Tongue (tissue), 2 donors: ENCODE results near the gene TRAP1. TPM values are rescaled to one million over a fixed set of nuclear protein-coding genes. Genes with fewer than 3 reads are reported as not detected.
"Not testable (repeated sequence)": the region's sequence is repeated elsewhere in the genome, so short reads cannot be mapped to it uniquely, and the experiment has no call there.

Experiments
- DNase-seq: peaks from one replicate; pipeline ENCODE4 v3.0.0-alpha.2; 2015
- total RNA-seq: library from RNA; depleted of rRNA; stranded (reverse); fragments of >200 nt; gene quantifications from one replicate; pipeline ENCODE4 v1.2.3, GENCODE V29; 2014

The TRAP1 gene
- total RNA-seq, 1 donor from 2014 or later: 136 TPM

DNA sequence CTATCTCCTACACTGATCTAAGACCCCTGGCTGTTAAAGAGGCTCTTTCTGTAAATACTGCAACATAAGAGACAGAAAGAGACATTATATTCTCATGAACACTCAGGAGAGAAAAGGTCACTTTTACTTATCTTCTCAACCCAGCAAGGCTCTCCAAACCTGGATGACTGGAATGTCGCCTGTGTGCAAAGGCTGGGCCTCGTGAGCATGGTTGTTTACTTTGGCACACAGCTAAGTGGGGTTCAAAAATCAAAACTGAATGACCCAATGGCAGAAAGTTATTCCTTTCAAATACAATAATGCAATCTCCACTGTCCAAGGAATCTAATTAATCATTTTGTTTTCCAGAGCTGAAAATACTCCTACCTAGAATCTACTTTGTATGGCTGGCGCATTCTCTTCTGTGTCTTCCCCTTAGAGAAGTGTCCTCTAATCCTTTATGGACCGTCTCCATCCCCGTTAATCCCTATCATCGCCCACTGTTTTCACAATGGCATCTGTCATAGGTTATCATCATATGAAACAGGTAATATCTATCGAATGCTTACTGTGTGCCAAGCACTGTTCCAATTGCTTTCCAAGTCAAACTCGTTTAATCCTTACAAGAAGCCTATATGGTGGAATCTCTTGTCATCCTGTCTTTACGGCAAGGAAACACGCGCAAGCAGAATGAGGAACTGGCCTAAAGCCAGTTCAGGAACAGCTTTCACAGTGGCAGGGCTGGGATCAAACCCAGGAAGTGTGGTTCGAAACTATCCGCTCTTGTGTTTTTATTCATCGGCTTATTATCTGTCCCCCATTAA lies 107.2 kb downstream of the TRAP1 start:
- no peak for DNase-seq

DNA sequence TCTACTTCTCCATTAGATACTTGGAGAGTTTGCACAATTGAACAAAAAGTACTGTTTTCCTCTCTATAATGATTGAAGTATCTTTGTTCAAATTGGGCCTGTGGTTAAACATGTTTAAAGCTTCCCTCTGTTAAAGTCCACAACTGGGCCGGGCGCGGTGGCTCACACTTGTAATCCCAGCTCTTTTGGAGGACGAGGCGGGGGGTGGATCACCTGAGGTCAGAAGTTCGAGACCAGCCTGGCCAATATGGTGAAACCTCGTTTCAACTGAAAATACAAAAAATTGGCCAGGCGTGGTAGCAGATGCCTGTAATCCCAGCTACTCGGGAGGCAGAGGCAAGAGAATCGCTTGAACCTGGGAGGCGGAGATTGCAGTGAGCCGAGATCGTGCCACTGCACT lies 108.3 kb downstream of the TRAP1 start:
- not testable (repeated sequence) for DNase-seq

DNA sequence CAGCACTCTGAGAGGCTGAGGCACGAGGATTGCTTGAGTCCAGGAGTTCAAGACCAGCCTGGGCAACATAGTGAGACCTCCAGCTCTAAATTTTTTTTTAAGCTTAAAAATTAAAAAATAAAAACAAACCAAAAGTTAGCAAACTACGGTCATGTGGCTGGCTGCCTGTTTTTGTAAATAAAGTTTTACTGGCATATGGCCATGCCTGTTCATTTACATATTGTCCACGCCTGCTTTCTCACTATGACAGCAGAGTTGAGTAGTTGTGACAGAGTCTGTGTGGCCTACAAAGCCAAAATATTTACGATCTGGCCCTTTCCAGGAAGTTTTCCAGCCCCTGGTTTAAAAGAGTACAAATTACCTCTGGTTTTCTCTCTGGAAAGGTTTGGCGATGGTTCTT lies 109.3 kb downstream of the TRAP1 start:
- no peak for DNase-seq

Other genes starting within 250 kb of the TRAP1 start
- gene C16orf90, start 222.0 kb downstream of the TRAP1 start, total RNA-seq: not detected
- gene CLUAP1, start 216.5 kb downstream of the TRAP1 start, total RNA-seq: 26.3 TPM
- gene NLRC3, start 140.1 kb downstream of the TRAP1 start, total RNA-seq: 0.72 TPM
- 5.9 TPM for gene SLX4, start 105.9 kb downstream of the TRAP1 start, total RNA-seq
- 41.1 TPM for gene DNASE1, start 62.8 kb downstream of the TRAP1 start, total RNA-seq
- 106 TPM for gene CREBBP, start 163.2 kb upstream of the TRAP1 start, total RNA-seq